T-helper 1 cell treated with Interleukin-12 subunit alpha and Interleukin-12 subunit beta and Interleukin-4 antibody, amounts not matched to agents 30 ng/mL and 1 ng/mL, for 36 hours (primary cell): ENCODE measurements around the gene INPP5F. TPM values are rescaled to one million over a fixed set of nuclear protein-coding genes. Genes with fewer than 3 reads are reported as not detected.
"Not testable (repeated sequence)": the region's sequence is repeated elsewhere in the genome, so short reads cannot be mapped to it uniquely, and the experiment has no call there.

Source experiments
- intact Hi-C: fragments of 100-400 bp; cut with micrococcal nuclease; formaldehyde crosslinking; loops from one replicate; pipeline ENCODE4 v1.15.1; 2024
- total RNA-seq: library from RNA; stranded (reverse); gene quantifications from 2 replicates; pipeline ENCODE4 v1.2.3, GENCODE V29; 2022

The INPP5F gene
- total RNA-seq, 1 donor from 2014 or later, result 9.4 TPM

- intact Hi-C loops, result no loop called here
Measured at GRCh38 chr10:119853574-119853973, 127.7 kb downstream of the INPP5F start.

DNA sequence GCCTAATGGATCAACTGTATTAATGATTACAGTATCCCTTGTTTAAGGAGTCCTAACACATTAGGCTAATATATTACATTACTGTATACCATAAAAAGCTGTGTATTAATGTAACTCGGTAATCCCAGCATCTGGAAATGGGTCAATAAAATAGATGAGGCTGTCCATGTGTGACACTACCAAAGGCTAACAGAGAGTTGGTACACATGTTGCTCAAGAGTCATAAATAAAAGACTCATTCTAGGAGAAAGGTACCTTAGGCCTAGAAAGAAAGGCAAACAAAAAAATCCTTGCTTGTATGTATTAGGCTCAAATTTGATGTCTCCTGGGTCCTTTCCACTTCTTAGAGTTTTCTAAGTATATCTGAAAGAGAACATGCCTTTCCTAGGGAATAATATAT lies 132.2 kb downstream of the INPP5F start:
- intact Hi-C loops, result loop anchor here (5.0 kb wide), 1 partner anchor 261 kb away; the partner anchor contains the start of gene TIAL1

GRCh38 chr10:119859420-119860258 lies 133.8 kb downstream of the INPP5F start:
- intact Hi-C loops, result loop anchor here (1.0 to 5.0 kb wide), 6 partner anchors 13 to 262 kb away; partner anchors contain the start of genes MCMBP and TIAL1

DNA sequence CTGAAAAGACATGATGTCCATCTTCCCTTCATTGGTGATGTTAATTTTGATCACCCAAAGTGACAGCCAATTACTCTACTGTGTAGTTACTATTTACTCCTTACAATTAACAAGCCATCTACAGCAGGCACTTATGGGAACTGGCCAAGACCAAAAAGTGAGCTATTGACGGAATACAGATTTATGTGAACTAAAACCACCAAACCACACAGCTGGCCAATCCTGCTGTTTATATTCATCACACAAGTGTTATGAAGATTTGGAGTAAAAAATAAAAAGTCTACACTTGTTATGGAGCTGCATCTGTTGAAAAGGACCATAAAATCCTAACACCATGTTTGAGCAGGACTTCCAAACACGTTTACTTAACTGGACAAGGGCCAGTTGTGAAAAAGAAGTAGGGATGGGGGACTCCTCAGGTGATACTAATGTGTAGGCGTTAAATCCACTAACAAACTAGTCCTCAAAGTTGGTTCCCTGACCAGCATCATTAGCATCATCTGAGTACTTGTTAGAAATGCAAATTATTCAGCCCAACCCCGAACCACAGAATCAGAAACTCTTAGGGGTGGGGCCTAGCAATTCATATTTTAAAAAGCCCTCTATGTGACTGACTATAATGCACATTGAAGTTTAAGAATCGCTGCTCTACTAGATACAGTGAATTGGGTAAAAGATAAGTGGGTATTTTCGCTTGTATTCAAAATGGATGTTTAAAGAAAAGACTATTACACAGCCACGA lies 135.2 kb downstream of the INPP5F start:
- intact Hi-C loops, result no loop called here

DNA sequence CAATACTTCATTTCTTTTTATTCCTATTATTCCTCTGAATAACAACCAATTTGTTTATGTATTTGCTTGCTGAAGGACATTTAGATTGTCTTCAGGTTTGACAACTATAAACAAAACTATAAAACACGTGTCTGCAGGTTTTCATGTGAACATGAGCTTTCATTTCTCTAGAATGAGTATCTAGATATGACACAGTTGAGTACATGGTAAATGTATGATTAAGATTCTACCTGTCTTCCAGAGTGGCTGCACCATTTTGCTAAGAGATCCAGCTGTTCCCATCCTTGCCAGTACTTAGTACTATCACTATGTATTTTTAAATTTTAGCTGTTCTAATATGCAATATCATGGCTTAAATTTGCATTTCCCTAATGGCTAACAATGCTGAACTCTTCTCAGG lies 136.7 kb downstream of the INPP5F start:
- intact Hi-C loops, result loop anchor here (1.0 kb wide), 1 partner anchor 8 kb away; no protein-coding TSS in a partner anchor

DNA sequence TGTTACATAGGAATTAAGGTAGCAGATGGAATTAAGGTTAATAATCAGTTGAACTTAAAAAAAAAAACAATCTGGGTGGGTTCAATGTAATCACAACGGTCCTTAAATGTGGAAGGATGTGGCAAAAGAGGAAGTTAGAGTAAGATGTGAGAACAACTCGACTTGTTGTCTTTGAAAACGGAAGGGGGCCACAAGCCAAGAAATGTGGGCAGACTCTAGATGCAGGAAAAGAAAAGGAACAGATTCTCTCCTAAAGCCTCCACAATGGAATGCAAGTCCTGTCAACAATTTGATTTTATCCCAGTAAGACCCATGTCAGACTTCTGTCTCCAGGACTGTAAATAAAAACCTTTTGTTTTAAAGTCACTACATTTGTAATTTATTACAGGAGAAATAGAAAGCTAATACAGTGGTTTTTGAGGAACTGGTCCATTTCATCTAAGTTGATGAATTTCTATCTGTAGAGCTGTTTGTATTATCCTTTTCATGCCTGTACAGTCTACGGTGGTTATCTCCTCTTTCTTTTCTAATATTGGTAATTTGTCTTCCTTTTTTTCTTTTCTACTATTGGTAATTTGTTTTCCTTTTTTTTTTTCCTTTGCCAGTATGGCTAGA lies 138.2 kb downstream of the INPP5F start:
- intact Hi-C loops, result no loop called here

DNA sequence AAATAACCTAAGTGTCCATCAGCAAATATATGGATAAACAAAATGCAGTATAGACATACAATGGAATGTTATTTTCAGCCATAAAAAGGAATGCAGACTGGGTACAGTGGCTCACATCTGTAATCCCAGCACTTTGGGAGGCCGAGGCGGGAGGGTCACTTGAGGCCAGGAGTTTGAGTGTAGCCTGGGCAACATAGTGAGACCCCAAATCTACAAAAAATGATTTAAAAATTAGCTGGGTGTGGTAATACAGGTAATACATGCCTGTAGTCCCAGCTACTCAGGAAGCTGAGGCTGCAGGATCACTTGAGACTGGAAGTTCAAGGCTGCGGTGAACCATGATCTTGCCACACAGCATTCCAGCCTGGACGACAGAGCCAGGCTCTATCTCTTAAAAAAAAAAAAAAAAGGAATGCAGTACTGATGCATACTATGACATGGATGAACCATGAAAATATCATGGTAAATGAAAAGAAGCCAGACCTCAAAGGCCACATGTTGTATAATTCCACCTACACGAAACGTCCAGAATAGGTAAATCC lies 139.9 kb downstream of the INPP5F start:
- intact Hi-C loops, result no loop called here

GRCh38 chr10:119867317-119867716 lies 141.5 kb downstream of the INPP5F start:
- intact Hi-C loops, result no loop called here

GRCh38 chr10:119869398-119869797 lies 143.5 kb downstream of the INPP5F start:
- intact Hi-C loops, result not testable (repeated sequence)

GRCh38 chr10:119871881-119872609 lies 146.2 kb downstream of the INPP5F start:
- intact Hi-C loops, result loop anchor here (1.0 to 10.0 kb wide), 7 partner anchors 13 to 1530 kb away; partner anchors contain the start of genes EIF3A, FAM204A and INPP5F

DNA sequence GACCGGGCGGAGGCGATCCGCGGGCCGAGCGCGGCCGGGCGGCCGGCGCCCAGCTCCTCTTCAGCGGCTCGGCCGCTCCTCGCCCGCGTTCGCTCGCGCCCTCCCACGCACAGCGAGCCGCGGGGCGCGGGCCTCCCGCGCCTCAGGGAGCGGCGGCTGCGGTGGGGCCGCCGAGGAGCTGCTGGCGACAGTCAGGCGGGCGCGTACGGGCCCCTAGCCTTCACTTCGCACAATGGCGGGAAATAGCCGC lies 146.7 kb downstream of the INPP5F start, which contains the start of gene MCMBP:
Gene MCMBP, minus strand, starts transcription at position 234 of the 250 bp plus-strand sequence. CDS start 259 bp downstream, outside the sequence.
- intact Hi-C loops, result loop anchor here (1.0 to 10.0 kb wide), 7 partner anchors 13 to 1530 kb away; partner anchors contain the start of genes EIF3A, FAM204A and INPP5F

DNA sequence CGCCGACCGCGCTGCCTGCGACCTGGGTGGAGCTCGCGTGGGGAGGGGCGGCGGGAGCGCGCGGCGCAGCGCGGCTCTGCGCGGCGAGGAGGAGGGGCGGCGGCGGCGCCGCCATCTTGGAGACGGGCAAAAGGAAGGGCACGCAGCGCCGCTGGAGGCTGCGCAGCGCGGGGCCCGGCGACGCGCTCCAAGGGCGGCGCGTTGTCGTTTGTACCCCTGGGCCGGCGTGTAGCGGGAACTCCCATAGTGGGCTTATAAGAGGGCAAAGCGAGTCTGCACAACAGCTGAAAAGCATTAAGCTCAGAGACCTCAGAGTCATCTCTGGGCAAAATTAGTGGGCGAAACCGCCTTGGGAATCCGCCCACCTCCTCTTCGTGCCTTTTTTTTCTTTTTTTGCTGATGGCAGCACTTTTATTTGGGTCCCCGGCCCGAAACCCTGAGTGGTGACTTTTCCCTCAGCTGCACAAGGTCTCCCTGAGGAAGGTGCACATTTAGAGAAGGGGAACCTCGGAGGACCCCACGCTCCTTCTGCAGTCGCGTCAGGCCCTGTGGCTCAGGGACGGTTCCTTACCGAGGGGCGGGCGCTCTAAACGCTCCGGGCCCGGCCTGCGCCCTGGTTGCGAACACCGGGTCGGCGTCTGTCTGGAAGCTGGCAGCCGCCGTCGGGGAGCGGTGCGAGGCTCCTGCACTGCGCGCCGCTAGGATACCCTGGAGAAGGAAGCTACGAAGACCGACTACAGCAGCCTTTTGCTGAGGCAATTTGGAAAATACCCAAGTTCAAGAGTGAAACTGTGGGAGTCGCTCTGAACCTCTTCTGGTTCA lies 147.2 kb downstream of the INPP5F start:
- intact Hi-C loops, result loop anchor here (1.0 to 10.0 kb wide), 13 partner anchors 14 to 1531 kb away; partner anchors contain the start of genes EIF3A, FAM204A, GRK5 and INPP5F

DNA sequence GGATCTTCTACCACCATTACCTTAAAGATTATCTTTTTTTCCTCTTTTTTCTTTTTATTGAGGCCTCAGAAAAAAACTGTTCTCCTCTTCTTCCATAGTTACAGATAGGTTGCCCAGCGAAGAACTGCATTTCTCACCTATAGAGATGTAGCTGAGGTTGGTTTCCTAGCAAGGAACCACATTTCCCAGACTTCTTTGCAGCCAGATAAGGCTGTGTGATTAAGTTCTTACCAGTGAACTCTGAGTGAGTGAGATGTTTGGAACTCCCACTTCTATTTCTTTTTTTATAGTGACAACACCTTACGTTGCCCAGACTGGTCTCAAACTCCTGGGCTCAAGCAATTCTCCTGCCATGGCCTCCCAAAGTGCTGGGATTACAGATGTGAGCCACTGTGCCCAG lies 152.7 kb downstream of the INPP5F start:
- intact Hi-C loops, result loop anchor here (10.0 kb wide), 1 partner anchor 744 kb away; no protein-coding TSS in a partner anchor

Other genes with a start within 250 kb of the INPP5F start
- gene RGS10, start 183.3 kb upstream of the INPP5F start, total RNA-seq, result 116 and 125 TPM in 2 replicates
- gene TIAL1, start 129.1 kb upstream of the INPP5F start, total RNA-seq, result 164 and 176 TPM in 2 replicates
- gene BAG3, start 74.7 kb upstream of the INPP5F start, total RNA-seq, result 24.6 and 25.5 TPM in 2 replicates
- 81.1 and 84.2 TPM in 2 replicates for gene MCMBP, start 146.8 kb downstream of the INPP5F start, total RNA-seq
- 79.3 and 82.8 TPM in 2 replicates for gene SEC23IP, start 166.7 kb downstream of the INPP5F start, total RNA-seq